ENCODE results near the gene SLC4A4. TPM values are rescaled to one million over a fixed set of nuclear protein-coding genes. Genes with fewer than 3 reads are reported as not detected.

Gene SLC4A4
- total and polyA plus RNA-seq, 2 of the 8 experiments (the other 6 are each of a cell fraction or from before 2014, with no cell fraction given) = 0.67 to 2.8 TPM

- Histone ChIP-seq H4K91ac (replicated peaks; ENCODE audit: insufficient read length, low read length) (no peak overlapping the region), H3K56ac (replicated peaks; ENCODE audit: insufficient read length, low read depth, low read length) (no peak overlapping the region), H2BK5ac (ENCODE audit: low read depth, low read length) (no peak overlapping the region), H3K18ac (ENCODE audit: extremely low read depth, low read length) (no peak overlapping the region), H2AFZ (ENCODE audit: low read length) (no peak overlapping the region), H3K4me3 (ENCODE audit: extremely low read depth in 1 of 4, insufficient read depth in 2 of 4, low read depth in 3 of 4, low read length in 4 of 4) (no peak overlapping the region), H3K9me3 (ENCODE audit: insufficient read depth in 2 of 2, low read depth in 1 of 2, low read length in 1 of 2) (0 out of 4 replicates have a peak, but pooled peaks cover 0 to 3% of the 10 kb centered on the region in 2 experiments), H4K5ac (ENCODE audit: insufficient read length, low read depth, low read length) (no peak overlapping the region), H3K4me1 (replicated peaks in 1 of 4; ENCODE audit: control insufficient read depth in 3 of 4, insufficient read depth in 4 of 4, low read length in 3 of 4) (no peaks in the 10 kb centered on the region), H3K4ac (replicated peaks; ENCODE audit: insufficient read length, low read depth, low read length) (no peak overlapping the region), H2BK120ac (replicated peaks; ENCODE audit: low read depth, low read length) (no peak overlapping the region), H2BK12ac (ENCODE audit: low read depth, low read length) (no peak overlapping the region), H3K9ac (replicated peaks in 1 of 4; ENCODE audit: extremely low read depth in 1 of 4, low read depth in 3 of 4, low read length in 3 of 4) (no peak overlapping the region), H3K36me3 (ENCODE audit: control insufficient read depth in 2 of 4, insufficient read depth in 4 of 4, low read length in 3 of 4) (no peaks in the 10 kb centered on the region), H3K4me2 (ENCODE audit: insufficient read depth in 1 of 2, low read depth in 2 of 2, low read length in 2 of 2) (no peak overlapping the region), H3K27me3 (replicated peaks in 1 of 4; ENCODE audit: control insufficient read depth in 3 of 4, extremely low read depth in 1 of 4, insufficient read depth in 3 of 4, low read length in 3 of 4) (no peaks in the 10 kb centered on the region), H2BK20ac (ENCODE audit: low read length) (no peak overlapping the region), H3K23ac (ENCODE audit: insufficient read length) (no peak overlapping the region), H3K23me2 (ENCODE audit: low read depth, low read length) (no peaks in the 10 kb centered on the region; the same call in 1 of the 2 replicates), H3K27ac (ENCODE audit: low read depth, low read length) (no peak overlapping the region), H3K14ac (ENCODE audit: insufficient read length) (no peak overlapping the region), H4K8ac (ENCODE audit: extremely low read depth, insufficient read depth, low read length) (no peak overlapping the region; the same call in 1 of the 2 replicates), H2BK15ac (ENCODE audit: low read length) (no peak overlapping the region), H3K79me2 (ENCODE audit: control insufficient read depth in 1 of 2, insufficient read depth in 2 of 2, low read length in 2 of 2) (no peaks in the 10 kb centered on the region), H2AK5ac (ENCODE audit: low read depth, low read length) (no peak overlapping the region), H4K20me1 (replicated peaks in 1 of 2; ENCODE audit: control insufficient read depth in 1 of 2, insufficient read depth in 2 of 2, low read length in 2 of 2) (no peaks in the 10 kb centered on the region), H3K79me1 (ENCODE audit: low read depth, low read length) (no peaks in the 10 kb centered on the region)
- WGBS, 2 experiments (ENCODE audit: extremely low coverage in 1 of 2, insufficient coverage in 1 of 2, insufficient read length in 1 of 2, insufficient replicate concordance in 2 of 2, low coverage in 1 of 2, low lambda C conversion rate in 2 of 2, missing lambda C conversion rate in 1 of 2) = 96% methylated on average over 3 of the region's 3 CpGs; no CpG with 5 or more reads in 1 of the 2 experiments
- POLR2A ChIA-PET (ENCODE audit: partially characterized antibody) = no interaction called here
- CTCF ChIA-PET (ENCODE audit: partially characterized antibody) = interaction anchor here (0.6 to 1.8 kb wide), 2 partner anchors 15 to 33 kb away, joined by 3 read pairs; no protein-coding TSS in a partner anchor
- FAIRE-seq (no peak), DNase-seq (ENCODE audit: low read depth in 1 of 2, low spot score in 2 of 2) (no peak)
- TF ChIP-seq CBX8 (IDR thresholded peaks at IDR 0.05; ENCODE audit: borderline replicate concordance, low read depth, low read length) = no peak
- TF ChIP-seq NRF1 (IDR thresholded peaks at IDR 0.05; ENCODE audit: low read depth, low read length) = no peak
- TF ChIP-seq RAD21 (IDR thresholded peaks at IDR 0.05 in 1 of 2, conservative IDR thresholded peaks at IDR 0.05 in 1 of 2; ENCODE audit: low read depth in 2 of 2, low read length in 2 of 2) = no peak
- no peak for TF ChIP-seq SIRT6 (IDR thresholded peaks at IDR 0.05; ENCODE audit: low read length)
- TF ChIP-seq GABPA (IDR thresholded peaks at IDR 0.05; ENCODE audit: borderline replicate concordance, insufficient read depth, low read length) = no peak
- TF ChIP-seq TBP (IDR thresholded peaks at IDR 0.05; ENCODE audit: low read depth, low read length) = no peak
- no peak for TF ChIP-seq EGR1 (IDR thresholded peaks at IDR 0.05; ENCODE audit: borderline replicate concordance, low read depth, low read length)
- no peak for TF ChIP-seq CHD2 (IDR thresholded peaks at IDR 0.05; ENCODE audit: low read length)
- no peak for TF ChIP-seq BCL11A (IDR thresholded peaks at IDR 0.05; ENCODE audit: low read depth in 2 of 2, low read length in 2 of 2)
- no peak for TF ChIP-seq JUND (IDR thresholded peaks at IDR 0.05; ENCODE audit: low read length)
- TF ChIP-seq PHF8 (conservative IDR thresholded peaks at IDR 0.05; ENCODE audit: low read depth, low read length) = no peak
- TF ChIP-seq, protein P1, sequence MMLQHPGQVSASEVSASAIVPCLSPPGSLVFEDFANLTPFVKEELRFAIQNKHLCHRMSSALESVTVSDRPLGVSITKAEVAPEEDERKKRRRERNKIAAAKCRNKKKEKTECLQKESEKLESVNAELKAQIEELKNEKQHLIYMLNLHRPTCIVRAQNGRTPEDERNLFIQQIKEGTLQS (IDR thresholded peaks at IDR 0.05; ENCODE audit: insufficient read depth, low read depth, low read length) = no peak
Measured at GRCh38 chr4:71616168-71616811, 277.5 kb downstream of the SLC4A4 start.

All from H1 (cell line).